ENCODE measurements around the gene TGFBR1.

TGFBR1 gene

DNA sequence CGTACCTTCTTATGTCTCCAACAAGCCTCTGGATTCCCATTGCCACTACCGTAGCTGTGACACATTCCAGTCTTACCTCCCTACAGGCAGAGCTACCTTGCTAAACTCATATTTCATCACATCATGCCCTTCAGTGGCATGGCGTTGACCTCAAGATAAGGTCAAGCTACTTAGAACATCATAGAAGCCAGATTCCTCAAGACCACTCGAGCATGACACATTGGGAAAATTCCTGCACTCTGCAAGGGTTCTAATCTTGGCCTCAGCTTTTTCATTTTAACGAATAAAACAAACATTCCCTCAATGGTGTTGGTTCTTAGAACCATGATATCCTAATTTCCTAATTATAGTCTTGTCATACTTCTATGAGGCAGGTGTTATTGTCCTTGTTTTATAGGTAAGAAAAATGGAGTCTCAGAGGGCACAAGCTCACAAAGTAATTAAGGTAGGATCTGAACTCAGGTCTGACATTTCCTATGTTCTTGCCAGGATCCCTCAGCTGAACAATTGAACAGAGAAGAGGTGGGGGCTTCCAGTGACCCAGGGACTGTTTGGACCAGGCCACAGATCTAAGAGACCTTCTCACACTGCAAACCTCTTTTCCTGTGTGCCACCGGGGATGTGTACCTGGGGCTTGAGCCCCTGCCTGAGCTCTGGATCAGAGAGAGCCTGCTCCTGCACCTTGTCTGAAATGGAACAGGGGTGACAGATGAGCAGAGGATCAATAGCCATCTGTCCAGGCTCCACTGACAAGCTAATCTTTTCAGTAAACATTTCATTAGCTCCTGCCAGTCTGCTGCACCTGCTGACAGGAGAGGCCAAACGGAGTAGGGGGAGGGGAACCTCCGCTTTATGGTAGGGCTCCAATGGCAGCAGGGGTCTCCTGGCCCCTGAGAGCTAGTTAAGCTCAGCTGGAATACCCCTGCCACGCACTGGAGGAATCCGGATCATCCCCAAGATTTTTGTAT lies 67.5 kb downstream of the TGFBR1 start:
- DNase-seq = peak; percentile 58

GRCh38 chr9:99173570-99174504 lies 68.9 kb downstream of the TGFBR1 start:
- no peak for DNase-seq

DNA sequence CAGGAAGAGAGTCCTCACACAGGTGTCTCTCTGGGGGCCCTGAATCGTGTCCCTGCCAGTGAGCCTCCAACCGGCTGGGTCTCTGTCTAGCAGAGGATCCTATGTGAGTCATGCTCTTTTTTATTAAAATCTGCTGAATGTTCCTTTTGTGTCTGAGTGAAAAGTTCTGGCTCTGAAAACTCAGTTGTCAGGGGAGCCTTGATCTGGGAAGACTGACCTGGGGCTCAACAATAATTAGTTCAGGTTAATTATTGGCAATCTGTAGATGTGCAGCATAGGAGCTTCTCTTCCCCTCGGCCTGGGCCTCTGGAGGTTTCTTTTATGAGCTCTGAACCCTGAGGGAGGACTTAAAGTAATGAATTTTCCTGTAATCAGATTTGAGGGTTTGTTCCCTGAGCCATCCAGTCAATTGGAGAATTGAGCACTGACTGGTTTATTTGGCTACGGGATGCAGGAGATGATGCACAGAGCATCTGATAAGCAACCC lies 71.7 kb downstream of the TGFBR1 start:
- no peak for DNase-seq

- DNase-seq = no peak
Measured at GRCh38 chr9:99177576-99178366, 72.9 kb downstream of the TGFBR1 start.

DNA sequence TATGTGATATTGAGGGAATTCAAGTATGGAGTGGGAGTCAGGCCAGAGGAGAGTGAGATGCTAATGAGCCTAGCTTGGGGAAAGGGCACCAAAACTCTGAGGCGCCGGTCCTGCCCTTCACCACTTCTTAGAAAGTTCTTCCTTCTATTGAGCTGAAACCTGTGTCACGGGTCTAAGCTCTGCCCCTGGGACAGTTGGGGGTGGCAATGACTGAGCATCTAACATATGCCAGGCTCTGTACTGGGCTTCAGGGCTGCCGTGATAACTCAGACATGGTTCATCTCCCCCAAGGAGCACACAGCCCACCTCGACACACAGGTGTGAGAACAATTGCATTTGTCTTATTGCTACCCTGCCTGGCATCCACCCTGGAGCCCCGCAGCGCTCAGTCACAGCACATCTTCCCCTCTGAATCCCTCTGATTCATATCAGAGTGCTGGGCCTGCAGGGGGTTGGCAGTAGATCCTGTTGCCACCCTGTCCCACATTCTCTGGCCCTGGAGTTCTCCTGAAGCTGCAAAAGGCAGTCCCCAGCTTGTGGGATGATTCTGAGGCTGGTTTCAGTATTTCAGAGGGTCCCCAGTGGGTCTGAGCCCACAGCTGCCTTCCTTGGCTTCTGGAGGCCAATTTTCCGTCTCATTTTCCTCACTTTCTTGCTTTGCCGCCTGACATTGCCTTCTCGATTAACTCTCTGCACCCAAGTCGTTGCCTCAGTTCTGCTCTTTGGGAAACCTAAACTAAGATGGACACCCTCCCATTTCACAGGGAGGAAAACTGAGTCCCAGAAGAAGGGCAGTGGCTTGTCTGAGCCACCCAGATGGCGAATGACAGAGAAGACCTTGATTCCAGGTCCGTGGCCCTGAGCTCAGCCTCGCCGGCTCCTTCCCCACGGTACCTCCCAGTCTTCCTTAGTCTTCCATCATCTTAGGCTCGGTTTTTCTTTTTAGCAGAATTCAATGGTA lies 74.3 kb downstream of the TGFBR1 start:
- DNase-seq = no peak

- DNase-seq = no peak
Measured at GRCh38 chr9:99180199-99180598, 75.3 kb downstream of the TGFBR1 start.

- DNase-seq = no peak
Measured at GRCh38 chr9:99180662-99181061, 75.7 kb downstream of the TGFBR1 start.

DNA sequence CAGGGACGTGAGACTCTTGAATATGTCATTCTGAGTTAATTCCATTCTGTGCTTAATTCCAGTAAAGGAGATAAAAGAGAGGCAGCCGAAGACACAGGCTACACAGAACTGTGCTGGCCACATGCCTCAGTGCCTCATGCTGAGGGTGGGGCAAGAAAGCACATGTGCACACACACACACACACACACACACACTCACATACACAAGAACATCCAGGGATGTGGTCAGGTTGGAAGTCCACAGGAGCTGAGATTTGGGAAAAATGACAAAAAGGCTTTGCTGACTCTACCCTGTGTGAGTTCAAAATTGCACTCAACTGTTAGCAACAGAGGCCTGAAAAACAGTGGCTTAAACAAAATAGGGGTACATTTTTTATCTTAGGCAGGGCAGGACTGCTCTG lies 76.3 kb downstream of the TGFBR1 start:
- DNase-seq = no peak

GRCh38 chr9:99181621-99182020 lies 76.7 kb downstream of the TGFBR1 start:
- DNase-seq = no peak

DNA sequence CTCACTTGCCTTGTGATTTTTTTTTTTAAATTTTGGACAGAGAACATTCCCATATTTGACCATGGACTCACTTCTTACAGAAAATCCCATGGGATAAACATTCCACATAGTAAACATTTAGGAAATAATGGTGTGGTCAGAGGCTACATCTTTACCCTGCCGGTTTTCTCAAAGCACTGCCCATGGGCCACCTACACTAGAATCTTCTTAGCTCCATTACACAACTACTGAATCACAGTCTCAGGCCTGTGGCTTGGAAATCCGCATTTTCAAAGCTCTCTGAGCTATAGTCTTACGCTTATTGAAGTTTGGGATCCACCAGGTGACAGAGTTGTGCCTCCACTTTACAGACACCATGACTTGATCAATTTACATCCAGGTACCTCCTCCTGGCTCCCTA lies 77.4 kb downstream of the TGFBR1 start:
- DNase-seq = no peak

DNA sequence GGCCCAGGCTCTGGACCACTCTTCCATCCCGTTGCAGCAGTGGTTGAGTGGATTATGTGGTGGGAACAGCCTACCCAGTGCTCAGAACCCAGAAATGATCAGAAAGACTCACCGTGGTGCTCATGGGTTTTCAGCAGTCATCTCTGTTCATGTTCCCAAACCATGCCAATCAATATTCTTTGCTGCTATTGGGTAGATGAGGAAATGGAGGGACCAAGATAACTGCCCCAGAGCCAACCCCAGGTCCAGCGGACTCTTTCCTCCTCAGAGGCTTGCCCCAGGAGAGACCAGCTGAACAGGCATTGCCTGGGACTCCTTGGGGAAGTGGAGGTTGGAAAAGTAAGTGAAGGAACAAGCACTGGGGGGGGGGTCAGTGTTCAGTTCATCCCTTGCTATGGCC lies 78.7 kb downstream of the TGFBR1 start:
- DNase-seq = no peak

DNA sequence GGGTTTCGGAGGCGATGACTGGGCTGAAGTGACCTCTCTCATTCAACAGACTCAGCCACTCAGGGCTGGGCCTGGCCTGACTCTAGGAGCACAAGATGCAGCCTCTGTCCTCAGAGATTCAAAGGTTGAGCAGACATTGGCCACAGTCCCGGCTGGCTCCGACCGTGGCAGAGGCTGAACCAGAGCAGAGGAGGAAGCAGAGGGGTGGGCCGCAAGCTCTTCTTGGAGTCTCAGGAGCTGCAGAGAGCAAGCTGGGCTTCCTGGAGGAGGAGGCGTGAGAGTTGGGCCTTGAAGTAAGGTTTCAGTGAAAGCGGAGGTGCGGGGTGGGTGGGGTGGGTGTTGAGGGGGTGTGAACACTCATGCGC lies 79.2 kb downstream of the TGFBR1 start:
- no peak for DNase-seq

DNA sequence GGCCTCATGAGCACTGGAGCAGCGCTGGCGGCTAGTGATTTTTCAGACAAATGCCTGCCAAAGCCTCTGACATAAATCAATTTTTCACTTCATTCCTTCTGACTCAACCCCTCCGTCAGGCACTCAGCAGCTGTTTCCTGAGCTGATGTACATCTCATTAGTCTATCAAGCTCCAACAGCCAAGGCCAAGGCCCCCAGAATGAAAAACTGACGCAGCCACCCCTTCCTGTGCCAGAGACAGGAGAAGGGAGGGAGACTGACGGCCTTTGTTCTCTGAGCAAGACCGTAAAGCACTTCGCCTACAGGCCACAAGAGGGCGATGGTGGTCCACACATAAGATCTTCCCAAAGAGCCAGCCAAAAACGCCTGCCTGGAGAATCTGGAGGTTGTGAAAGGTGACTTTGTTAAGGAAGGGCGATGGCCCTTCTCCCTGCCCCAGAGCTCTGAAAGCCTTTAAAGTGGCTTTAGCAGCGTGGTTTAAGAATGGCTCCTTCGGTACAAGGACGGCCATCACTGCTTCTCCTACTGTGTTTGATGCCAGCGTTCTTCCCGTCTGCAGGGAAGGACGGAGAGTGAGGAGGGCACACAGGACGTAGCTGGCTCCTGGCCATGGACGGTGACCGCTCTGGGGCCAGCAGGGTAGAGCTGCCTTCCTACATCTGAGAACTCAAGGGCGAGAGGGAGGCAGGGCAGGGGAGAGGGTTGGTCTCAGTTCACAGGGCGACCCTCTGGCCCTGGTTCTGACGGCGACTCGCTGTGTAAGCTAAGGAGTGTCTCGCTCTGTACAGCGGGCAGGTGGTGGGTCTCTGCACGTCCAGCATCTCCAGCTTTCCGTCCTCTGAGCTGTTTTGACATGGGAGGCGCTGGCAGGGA lies 79.8 kb downstream of the TGFBR1 start:
- peak; percentile 95 for DNase-seq

DNA sequence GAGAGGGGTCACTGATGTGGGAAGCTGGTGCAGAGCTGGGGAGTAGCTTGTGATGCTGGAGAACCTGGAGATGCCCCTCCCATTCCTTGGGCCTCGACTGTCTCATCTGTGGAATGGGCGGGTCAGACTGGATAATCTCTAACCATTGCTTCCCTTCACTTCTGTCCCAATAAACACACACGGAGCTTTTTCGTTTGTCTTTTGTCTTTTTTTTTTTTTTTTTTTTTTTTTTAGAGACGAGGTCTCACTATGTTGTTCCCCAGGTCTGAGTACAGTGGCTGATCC lies 80.4 kb downstream of the TGFBR1 start:
- no peak for DNase-seq

GRCh38 chr9:99185934-99186333 lies 81.0 kb downstream of the TGFBR1 start:
- DNase-seq = peak; percentile 39

- DNase-seq = no peak
Measured at GRCh38 chr9:99187311-99187710, 82.4 kb downstream of the TGFBR1 start.

DNA sequence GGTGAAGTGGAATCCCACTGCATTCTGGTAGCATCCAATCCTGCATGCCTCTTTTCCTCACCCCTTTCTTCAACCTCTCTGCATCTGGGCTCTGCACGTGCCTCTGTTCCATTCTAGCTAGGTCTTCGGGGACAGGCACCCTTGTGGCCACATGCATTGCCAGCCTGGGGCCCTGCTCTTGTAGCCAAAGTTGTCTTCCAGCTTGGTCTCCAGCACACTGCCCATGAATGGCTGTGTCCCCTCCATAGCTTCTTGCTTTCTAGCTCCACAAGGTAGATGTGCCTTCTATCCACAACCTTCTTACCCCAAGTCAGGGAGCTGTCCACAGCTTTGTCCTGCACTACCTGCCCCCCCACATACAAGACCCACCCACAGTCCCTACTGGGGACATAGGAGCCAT lies 84.3 kb downstream of the TGFBR1 start:
- no peak for DNase-seq

DNA sequence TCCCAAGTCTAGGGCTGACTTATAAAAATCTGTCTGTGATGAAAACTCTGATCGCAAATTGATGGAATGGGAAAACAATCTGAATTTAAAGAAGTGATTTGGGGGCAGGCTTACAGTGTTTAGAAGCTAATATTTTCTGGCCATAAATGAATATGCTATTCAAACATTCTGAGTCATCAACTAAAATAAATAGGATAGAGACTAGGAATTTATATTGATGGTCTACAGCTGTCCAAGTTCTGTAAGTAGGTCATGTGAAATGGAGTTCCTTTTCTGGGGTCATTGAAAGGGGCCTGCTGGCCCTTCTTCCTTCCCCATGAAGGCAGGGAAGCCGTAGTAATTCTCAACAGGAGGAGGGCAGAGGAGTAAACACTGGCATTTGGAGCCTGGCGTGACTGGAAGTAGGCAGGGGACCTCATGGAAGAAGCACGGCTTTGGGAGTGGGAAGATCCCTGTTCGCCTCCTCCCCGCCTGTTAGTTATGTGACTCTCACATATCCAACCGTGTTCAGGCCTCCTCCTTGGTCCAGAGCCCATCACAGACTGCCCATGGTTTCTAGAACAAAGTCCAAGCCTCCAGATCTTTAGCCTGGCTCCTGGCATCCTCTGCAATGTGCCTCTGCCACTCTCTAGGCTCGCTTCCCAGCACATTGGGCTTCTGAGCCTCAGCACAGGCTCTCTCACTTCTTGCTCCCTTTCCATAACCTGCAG lies 85.1 kb downstream of the TGFBR1 start:
- DNase-seq = no peak

DNA sequence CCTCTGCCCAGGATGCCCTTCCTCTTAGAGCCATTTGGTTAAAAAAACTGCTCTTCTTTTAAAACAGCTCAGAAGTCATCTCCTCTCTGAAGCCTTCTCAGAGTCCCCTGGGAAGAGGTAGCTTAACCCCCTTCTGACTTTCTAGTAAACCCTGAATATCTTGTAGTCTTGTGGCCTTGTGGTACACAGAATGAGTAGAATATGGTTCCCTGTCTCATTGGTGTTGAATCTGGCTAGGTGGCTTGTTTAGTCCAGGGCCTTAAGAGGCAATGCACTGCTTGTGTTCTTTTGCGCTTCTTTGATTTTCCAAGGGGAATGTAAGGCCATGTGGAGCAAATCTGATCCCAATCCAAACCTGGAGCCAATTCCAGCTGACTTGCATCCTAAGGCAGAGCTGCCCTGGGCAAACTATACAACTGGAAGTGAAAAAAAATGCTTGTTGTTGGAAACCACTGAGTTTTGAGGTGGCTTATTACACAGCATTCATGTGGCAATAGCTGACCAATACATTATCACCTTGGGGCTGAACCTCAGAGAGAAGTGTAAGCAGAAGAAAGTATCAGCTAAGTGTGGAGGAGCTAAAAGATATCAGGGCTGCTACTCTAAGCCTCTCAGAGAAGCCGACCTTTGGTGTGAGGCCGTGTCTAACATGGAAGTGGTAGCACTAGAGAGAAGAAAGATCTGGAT lies 85.8 kb downstream of the TGFBR1 start:
- no peak for DNase-seq
